ENCODE measurements around the gene CCDC102B.
A peak's percentile ranks its signal among the peaks of the same experiment; 100 is the strongest.
"Not testable (repeated sequence)": the region's sequence is repeated elsewhere in the genome, so short reads cannot be mapped to it uniquely, and the experiment has no call there.

Gene CCDC102B

GRCh38 chr18:68942230-68942629, 144.3 kb downstream of the CCDC102B start:
- Histone ChIP-seq H3K27ac (ENCODE audit: low read depth, low read length) (peak overlapping the region; percentile 43; the same call in 1 of the 2 replicates), H3K9ac (ENCODE audit: low read depth, low read length) (no peak overlapping the region), H3K4me1 (ENCODE audit: insufficient read depth, low read length) (peaks cover 38% of the 10 kb centered on the region), H3K9me3 (ENCODE audit: insufficient read depth, low read depth, low read length) (no peaks in the 10 kb centered on the region), H3K36me3 (ENCODE audit: insufficient read depth, low read length) (no peaks in the 10 kb centered on the region), H3K4me3 (ENCODE audit: low read length) (no peak overlapping the region), H3K27me3 (ENCODE audit: insufficient read depth, low read length) (no peaks in the 10 kb centered on the region)
- WGBS: 71% methylated on average over 7 of the region's 7 CpGs

GRCh38 chr18:68943861-68944260, 146.0 kb downstream of the CCDC102B start:
- H3K9ac ChIP-seq (ENCODE audit: low read depth, low read length); H3K36me3 ChIP-seq (ENCODE audit: insufficient read depth, low read length); H3K9me3 ChIP-seq (ENCODE audit: insufficient read depth, low read depth, low read length); H3K27me3 ChIP-seq (ENCODE audit: insufficient read depth, low read length): not testable (repeated sequence)
- WGBS: 76% methylated on average over 2 of the region's 2 CpGs
- peak overlapping the region; percentile 13; the same call in 1 of the 2 replicates for H3K4me3 ChIP-seq (ENCODE audit: low read length)
- peaks cover 38% of the 10 kb centered on the region for H3K4me1 ChIP-seq (ENCODE audit: insufficient read depth, low read length)
- H3K27ac ChIP-seq (ENCODE audit: low read depth, low read length): peak overlapping the region; percentile 56; the same call in 1 of the 2 replicates

- H3K9me3 ChIP-seq (ENCODE audit: insufficient read depth, low read depth, low read length): no peaks in the 10 kb centered on the region
- 84% methylated on average over 1 of the region's 1 CpG for whole genome bisulfite sequencing
- peaks cover 38% of the 10 kb centered on the region for H3K4me1 ChIP-seq (ENCODE audit: insufficient read depth, low read length)
- H3K27ac ChIP-seq (ENCODE audit: low read depth, low read length): peak overlapping the region; percentile 27; the same call in 1 of the 2 replicates
- peak overlapping the region; percentile 13; the same call in 1 of the 2 replicates for H3K4me3 ChIP-seq (ENCODE audit: low read length)
- no peaks in the 10 kb centered on the region for H3K27me3 ChIP-seq (ENCODE audit: insufficient read depth, low read length)
- no peaks in the 10 kb centered on the region for H3K36me3 ChIP-seq (ENCODE audit: insufficient read depth, low read length)
- H3K9ac ChIP-seq (ENCODE audit: low read depth, low read length): no peak overlapping the region
Observed at GRCh38 chr18:68944330-68944729, 146.4 kb downstream of the CCDC102B start.

GRCh38 chr18:68944826-68945225, 146.9 kb downstream of the CCDC102B start:
- H3K27me3 ChIP-seq (ENCODE audit: insufficient read depth, low read length): no peaks in the 10 kb centered on the region
- no peaks in the 10 kb centered on the region for H3K36me3 ChIP-seq (ENCODE audit: insufficient read depth, low read length)
- no peak overlapping the region for H3K4me3 ChIP-seq (ENCODE audit: low read length)
- no CpG with 5 or more reads among the region's 1 CpG for WGBS
- no peaks in the 10 kb centered on the region for H3K9me3 ChIP-seq (ENCODE audit: insufficient read depth, low read depth, low read length)
- H3K4me1 ChIP-seq (ENCODE audit: insufficient read depth, low read length): peaks cover 38% of the 10 kb centered on the region
- no peak overlapping the region; the same call in 1 of the 2 replicates for H3K9ac ChIP-seq (ENCODE audit: low read depth, low read length)
- H3K27ac ChIP-seq (ENCODE audit: low read depth, low read length): no peak overlapping the region

GRCh38 chr18:68948622-68949021, 150.7 kb downstream of the CCDC102B start:
- Histone ChIP-seq H3K4me1 (ENCODE audit: insufficient read depth, low read length) (peaks cover 20% of the 10 kb centered on the region), H3K9me3 (ENCODE audit: insufficient read depth, low read depth, low read length) (no peaks in the 10 kb centered on the region), H3K4me3 (ENCODE audit: low read length) (no peak overlapping the region), H3K36me3 (ENCODE audit: insufficient read depth, low read length) (no peaks in the 10 kb centered on the region), H3K27ac (ENCODE audit: low read depth, low read length) (no peak overlapping the region), H3K27me3 (ENCODE audit: insufficient read depth, low read length) (no peaks in the 10 kb centered on the region), H3K9ac (ENCODE audit: low read depth, low read length) (no peak overlapping the region)
- 97% methylated on average over 3 of the region's 4 CpGs for WGBS

GRCh38 chr18:68954738-68955137, 156.9 kb downstream of the CCDC102B start:
- H3K4me1 ChIP-seq (ENCODE audit: insufficient read depth, low read length): peaks cover 6% of the 10 kb centered on the region; the same call in 1 of the 2 replicates
- no peaks in the 10 kb centered on the region for H3K9me3 ChIP-seq (ENCODE audit: insufficient read depth, low read depth, low read length)
- no peak overlapping the region for H3K9ac ChIP-seq (ENCODE audit: low read depth, low read length)
- no peaks in the 10 kb centered on the region for H3K27me3 ChIP-seq (ENCODE audit: insufficient read depth, low read length)
- 94% methylated on average over 2 of the region's 2 CpGs for WGBS
- H3K36me3 ChIP-seq (ENCODE audit: insufficient read depth, low read length): no peaks in the 10 kb centered on the region
- no peak overlapping the region for H3K27ac ChIP-seq (ENCODE audit: low read depth, low read length)
- no peak overlapping the region for H3K4me3 ChIP-seq (ENCODE audit: low read length)

- no peak overlapping the region for H3K4me3 ChIP-seq (ENCODE audit: low read length)
- H3K4me1 ChIP-seq (ENCODE audit: insufficient read depth, low read length): peaks cover 6% of the 10 kb centered on the region; the same call in 1 of the 2 replicates
- no peaks in the 10 kb centered on the region for H3K36me3 ChIP-seq (ENCODE audit: insufficient read depth, low read length)
- H3K27ac ChIP-seq (ENCODE audit: low read depth, low read length): no peak overlapping the region
- H3K9ac ChIP-seq (ENCODE audit: low read depth, low read length): no peak overlapping the region
- WGBS: 100% methylated on average over 1 of the region's 2 CpGs
- no peaks in the 10 kb centered on the region for H3K9me3 ChIP-seq (ENCODE audit: insufficient read depth, low read depth, low read length)
- no peaks in the 10 kb centered on the region for H3K27me3 ChIP-seq (ENCODE audit: insufficient read depth, low read length)
Observed at GRCh38 chr18:68956650-68957049, 158.8 kb downstream of the CCDC102B start.

- Histone ChIP-seq H3K4me1 (ENCODE audit: insufficient read depth, low read length) (peaks cover 6% of the 10 kb centered on the region; the same call in 1 of the 2 replicates), H3K27me3 (ENCODE audit: insufficient read depth, low read length) (no peaks in the 10 kb centered on the region), H3K9me3 (ENCODE audit: insufficient read depth, low read depth, low read length) (no peaks in the 10 kb centered on the region), H3K9ac (ENCODE audit: low read depth, low read length) (no peak overlapping the region), H3K4me3 (ENCODE audit: low read length) (no peak overlapping the region), H3K27ac (ENCODE audit: low read depth, low read length) (no peak overlapping the region), H3K36me3 (ENCODE audit: insufficient read depth, low read length) (no peaks in the 10 kb centered on the region)
- WGBS: 89% methylated on average over 3 of the region's 3 CpGs
Observed at GRCh38 chr18:68960355-68960754, 162.5 kb downstream of the CCDC102B start.

- Histone ChIP-seq H3K27ac (ENCODE audit: low read depth, low read length) (no peak overlapping the region), H3K9ac (ENCODE audit: low read depth, low read length) (no peak overlapping the region), H3K36me3 (ENCODE audit: insufficient read depth, low read length) (no peaks in the 10 kb centered on the region), H3K27me3 (ENCODE audit: insufficient read depth, low read length) (no peaks in the 10 kb centered on the region), H3K4me1 (ENCODE audit: insufficient read depth, low read length) (peaks cover 6% of the 10 kb centered on the region; the same call in 1 of the 2 replicates), H3K4me3 (ENCODE audit: low read length) (no peak overlapping the region), H3K9me3 (ENCODE audit: insufficient read depth, low read depth, low read length) (no peaks in the 10 kb centered on the region)
- 91% methylated on average over 2 of the region's 3 CpGs for WGBS
Observed at GRCh38 chr18:68962623-68963022, 164.7 kb downstream of the CCDC102B start.

- Histone ChIP-seq H3K9me3 (ENCODE audit: insufficient read depth, low read depth, low read length) (no peaks in the 10 kb centered on the region), H3K27ac (ENCODE audit: low read depth, low read length) (no peak overlapping the region), H3K9ac (ENCODE audit: low read depth, low read length) (no peak overlapping the region), H3K4me1 (ENCODE audit: insufficient read depth, low read length) (peaks cover 9% of the 10 kb centered on the region), H3K36me3 (ENCODE audit: insufficient read depth, low read length) (no peaks in the 10 kb centered on the region), H3K27me3 (ENCODE audit: insufficient read depth, low read length) (no peaks in the 10 kb centered on the region), H3K4me3 (ENCODE audit: low read length) (no peak overlapping the region)
- 63% methylated on average over 3 of the region's 3 CpGs for WGBS
Observed at GRCh38 chr18:68965817-68966216, 167.9 kb downstream of the CCDC102B start.

- Histone ChIP-seq H3K4me3 (ENCODE audit: low read length) (no peak overlapping the region), H3K9me3 (ENCODE audit: insufficient read depth, low read depth, low read length) (no peaks in the 10 kb centered on the region), H3K27me3 (ENCODE audit: insufficient read depth, low read length) (no peaks in the 10 kb centered on the region), H3K36me3 (ENCODE audit: insufficient read depth, low read length) (no peaks in the 10 kb centered on the region), H3K27ac (ENCODE audit: low read depth, low read length) (no peak overlapping the region), H3K9ac (ENCODE audit: low read depth, low read length) (no peak overlapping the region), H3K4me1 (ENCODE audit: insufficient read depth, low read length) (peaks cover 9% of the 10 kb centered on the region)
- WGBS: 76% methylated on average over 4 of the region's 5 CpGs
Observed at GRCh38 chr18:68969027-68969426, 171.1 kb downstream of the CCDC102B start.

- 83% methylated on average over 5 of the region's 5 CpGs for WGBS
- H3K27ac ChIP-seq (ENCODE audit: low read depth, low read length): no peak overlapping the region
- peaks cover 3% of the 10 kb centered on the region; the same call in 1 of the 2 replicates for H3K4me1 ChIP-seq (ENCODE audit: insufficient read depth, low read length)
Observed at GRCh38 chr18:68972176-68972575, 174.3 kb downstream of the CCDC102B start.

More at GRCh38 chr18:68972176-68972575, 174.3 kb downstream of the CCDC102B start:
- Histone ChIP-seq H3K9me3 (ENCODE audit: insufficient read depth, low read depth, low read length) (no peaks in the 10 kb centered on the region), H3K27me3 (ENCODE audit: insufficient read depth, low read length) (no peaks in the 10 kb centered on the region), H3K4me3 (ENCODE audit: low read length) (no peak overlapping the region), H3K9ac (ENCODE audit: low read depth, low read length) (no peak overlapping the region), H3K36me3 (ENCODE audit: insufficient read depth, low read length) (no peaks in the 10 kb centered on the region)
